Heart right ventricle (tissue), 16 donors: ENCODE measurements around the gene MFF. TPM values are rescaled to one million over a fixed set of nuclear protein-coding genes. Genes with fewer than 3 reads are reported as not detected.
"Not testable (repeated sequence)": the region's sequence is repeated elsewhere in the genome, so short reads cannot be mapped to it uniquely, and the experiment has no call there.

ENCODE experiments used
- ATAC-seq, 8 donors: fragments of 200-7000 bp; cut with Tn5 transposase; one replicate each; pipeline ENCODE4 v1.9.1; 2020; ENCODE audit warnings: mild to moderate bottlenecking in 8 of 8, moderate library complexity in 8 of 8, moderate number of reproducible peaks in 1 of 8
- DNase-seq, 2 donors: peaks; one replicate each; pipeline ENCODE4 v3.0.0-alpha.2; 2020
- H3K27ac ChIP-seq, 10 donors: fragments of 200-600 bp; sonication (generic) in 2 of 10; one replicate each; pipeline versions ENCODE4 v1.5.0 to v1.8.0; 2020 to 2022; ENCODE audit warnings: mild to moderate bottlenecking in 3 of 10
- H3K27me3 ChIP-seq, 7 donors: fragments of 200-600 bp; one replicate each; pipeline ENCODE4 v1.8.0; 2021 to 2022; ENCODE audit warnings: mild to moderate bottlenecking in 2 of 7
- H3K36me3 ChIP-seq, 9 donors: fragments of 200-600 bp; sonication (generic) in 1 of 9; one replicate each; pipeline versions ENCODE4 v1.5.0 to v1.8.0; 2020 to 2022; ENCODE audit warnings: mild to moderate bottlenecking in 2 of 9
- H3K4me1 ChIP-seq, 9 donors: fragments of 200-600 bp; sonication (generic) in 1 of 9; one replicate each; pipeline versions ENCODE4 v1.5.0 to v1.8.0; 2020 to 2022; ENCODE audit warnings: mild to moderate bottlenecking in 4 of 9
- H3K4me3 ChIP-seq, 10 donors: fragments of 200-600 bp; sonication (generic) in 2 of 10; one replicate each; pipeline versions ENCODE4 v1.5.0 to v1.8.0; 2020 to 2022; ENCODE audit warnings: mild to moderate bottlenecking in 7 of 10, moderate library complexity in 2 of 10
- H3K9me3 ChIP-seq, 11 donors: fragments of 200-600 bp in 10 of 11; sonication (generic) in 2 of 11; one replicate each; pipeline versions ENCODE4 v1.5.0 to v1.8.0; 2013 to 2022; ENCODE audit warnings: mild to moderate bottlenecking in 2 of 11, control low read depth in 1 of 11, moderate library complexity in 1 of 11
- WGBS, 2 donors: extraction: QIAGEN DNeasy Blood & Tissue Kit; methylation state at CpG; one replicate each; pipeline ENCODE4 v1.1.7; 2013; ENCODE audit warnings: inconsistent platforms in 1 of 2; 5-methylcytosine and 5-hydroxymethylcytosine counted together
- intact Hi-C, 10 donors: fragments of 100-400 bp; cut with DNase I; formaldehyde crosslinking; loops; one replicate each; pipeline versions ENCODE4 v1.11.1 to v1.14.2; 2022
- polyA plus RNA-seq, 2 donors: library from polyadenylated mRNA; stranded (reverse); fragments of 200-250 nt; gene quantifications; one replicate each; pipeline ENCODE4 v1.2.3, GENCODE V29; 2013
- total RNA-seq, 10 donors: library from RNA; stranded (reverse); fragmentation: NEBNext Ultra II Directional in 3 of 10; extraction: Animal tissue kit (Norgen Biotek cat#: 25700) in 3 of 10; gene quantifications; one replicate each; pipeline versions ENCODE4 v1.2.1 to v1.2.4, GENCODE V29; 2021 to 2023
- TF ChIP-seq, protein P1 (sequence below), 9 donors: fragments of 200-600 bp; sonication (generic) in 2 of 9; IDR thresholded peaks; one replicate each; pipeline versions ENCODE4 v1.5.0 to v1.8.0; 2021 to 2022; ENCODE audit warnings: antibody characterized with exemption in 9 of 9, mild to moderate bottlenecking in 5 of 9, moderate library complexity in 1 of 9
- donor health status: Arrhythmogenic right ventricular cardiomyopathy.
- donor health status: ischemic (EF 13 %, LVEDD 7.1; RV severe dilation, severe dysfunction).
- donor health status: healthy with polysubstance abuse.
- donor health status: DM: no; HTN: yes; CAD: no.
- donor health status: DM: no; HTN: no; CAD: no.
- donor health status: ischemic (EF 25% LVEDD 6.9; RV normal size, moderate dysfunction).
- donor health status: ischemic (EF 25% LVEDD 5.7; RV mildly dilated, moderate dysfunction).
- donor health status: healthy.
- donor health status: DM: yes; HTN: yes; CAD: no.
- donor health status: Ischemic cardiomyopathy.
- donor health status: ischemic (EF 35%, LVEDD 5.7; RV mildly dilated, moderate dysfunction).
- donor health status: nonischemic (EF 11% LVEDD 7.7; RV severe dilation, severe dysfunction).
- donor health status: DM: yes; HTN: yes; CAD: no.
- donor health status: PGD.
- donor health status: ischemic (EF 29% LVEDD 5.4; RV normal size, mild dysfunction).
- donor health status: nonischemic (EF 23%, LVEDD 6.1; RV moderate dilation, normal function).

MFF gene
- total and polyA plus RNA-seq, 12 donors: 58.4 to 102 (median 77.7) TPM

DNA sequence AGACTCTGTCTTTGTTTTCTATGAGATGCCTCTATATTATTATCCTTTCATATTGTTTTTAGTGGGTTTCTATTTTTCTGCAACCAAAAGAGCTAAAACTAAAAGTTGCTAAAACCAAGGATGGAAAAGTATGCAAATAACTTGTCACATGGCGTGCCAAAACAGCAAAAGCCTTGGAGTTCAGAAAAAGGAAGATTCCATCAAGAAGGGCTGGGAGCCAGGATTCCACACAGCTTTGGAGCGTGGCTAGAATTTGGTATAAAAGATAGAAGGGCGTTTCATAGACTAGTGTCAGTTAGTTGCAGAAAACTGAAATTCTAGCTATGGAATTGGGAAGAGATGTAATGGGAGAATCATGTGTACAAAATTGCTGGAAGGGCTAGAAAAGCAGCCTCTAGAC is 58.6 kb downstream of the MFF start:
- Histone ChIP-seq H3K27ac (no peak overlapping the region), H3K36me3 (no peaks in the 10 kb centered on the region), H3K4me3 (no peak overlapping the region), H3K9me3 (peaks cover 0 to 5% (median 0%) of the 10 kb centered on the region in 11 donors), H3K27me3 (peaks cover 0 to 31% (median 11%) of the 10 kb centered on the region in 7 donors), H3K4me1 (peaks cover 0 to 13% (median 0%) of the 10 kb centered on the region in 9 donors)
- ATAC-seq: no peak
- DNase-seq: no peak
- TF ChIP-seq, protein P1, sequence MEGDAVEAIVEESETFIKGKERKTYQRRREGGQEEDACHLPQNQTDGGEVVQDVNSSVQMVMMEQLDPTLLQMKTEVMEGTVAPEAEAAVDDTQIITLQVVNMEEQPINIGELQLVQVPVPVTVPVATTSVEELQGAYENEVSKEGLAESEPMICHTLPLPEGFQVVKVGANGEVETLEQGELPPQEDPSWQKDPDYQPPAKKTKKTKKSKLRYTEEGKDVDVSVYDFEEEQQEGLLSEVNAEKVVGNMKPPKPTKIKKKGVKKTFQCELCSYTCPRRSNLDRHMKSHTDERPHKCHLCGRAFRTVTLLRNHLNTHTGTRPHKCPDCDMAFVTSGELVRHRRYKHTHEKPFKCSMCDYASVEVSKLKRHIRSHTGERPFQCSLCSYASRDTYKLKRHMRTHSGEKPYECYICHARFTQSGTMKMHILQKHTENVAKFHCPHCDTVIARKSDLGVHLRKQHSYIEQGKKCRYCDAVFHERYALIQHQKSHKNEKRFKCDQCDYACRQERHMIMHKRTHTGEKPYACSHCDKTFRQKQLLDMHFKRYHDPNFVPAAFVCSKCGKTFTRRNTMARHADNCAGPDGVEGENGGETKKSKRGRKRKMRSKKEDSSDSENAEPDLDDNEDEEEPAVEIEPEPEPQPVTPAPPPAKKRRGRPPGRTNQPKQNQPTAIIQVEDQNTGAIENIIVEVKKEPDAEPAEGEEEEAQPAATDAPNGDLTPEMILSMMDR (IDR thresholded peaks at IDR 0.05): no peak
- WGBS, 2 donors: 62 to 68% methylated on average over 3 of the region's 3 CpGs
- intact Hi-C loops: no loop called here

DNA sequence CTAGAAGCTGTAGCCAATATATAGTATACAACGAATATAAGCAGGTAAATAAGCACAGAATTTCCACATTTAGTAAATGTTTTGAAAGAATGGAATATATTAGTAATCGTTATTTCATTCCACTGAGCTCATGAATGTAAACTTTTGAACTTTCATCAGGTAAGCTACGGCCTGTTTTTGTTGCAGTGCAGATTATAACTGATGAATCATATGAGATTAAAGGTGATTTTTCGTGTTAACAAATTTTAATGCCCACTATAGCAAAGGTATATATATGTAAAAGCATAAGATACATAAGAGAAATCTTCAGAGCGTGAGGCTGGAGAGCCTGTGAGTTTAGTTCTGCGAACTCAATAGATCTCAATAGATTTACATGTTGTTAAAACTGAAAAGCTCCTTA is 61.6 kb downstream of the MFF start:
- no peak for ATAC-seq

DNA sequence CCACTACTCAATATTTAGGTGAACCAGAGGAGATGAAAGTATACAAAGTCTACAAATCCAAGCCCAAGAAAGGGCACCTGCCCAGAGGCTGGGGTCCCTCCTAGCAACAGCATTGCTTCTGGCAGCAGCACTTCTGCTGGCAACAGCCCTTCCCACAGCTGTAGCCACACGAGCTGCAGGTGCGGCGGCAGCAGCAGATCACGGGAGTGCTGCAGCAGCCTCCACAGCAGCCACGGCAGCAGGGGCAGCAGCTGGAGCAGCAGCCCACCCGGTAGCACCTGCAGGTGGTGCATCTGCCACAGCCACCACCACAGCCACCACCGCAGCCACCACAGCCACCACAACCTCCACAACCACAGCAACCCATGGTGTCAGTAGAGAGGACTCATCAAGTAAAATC is 62.5 kb downstream of the MFF start, which contains the start of gene SCYGR1:
SCYGR1 (minus strand) TSS at position 367 of the 400 bp plus-strand sequence; CDS start at position 367, 0 bp downstream.
- H3K36me3 ChIP-seq, H3K4me3 ChIP-seq, intact Hi-C loops, ATAC-seq, DNase-seq, H3K9me3 ChIP-seq: not testable (repeated sequence)
- peaks cover 0 to 13% (median 0%) of the 10 kb centered on the region in 9 donors for H3K4me1 ChIP-seq
- 82 to 90% methylated on average over 7 of the region's 7 CpGs for WGBS, 2 donors
- peak within 1 kb of the TSS in 1 of 10 donors; percentile 84 for H3K27ac ChIP-seq
- peaks cover 0 to 14% (median 5%) of the 10 kb centered on the region in 7 donors for H3K27me3 ChIP-seq

More for the DNA sequence above, 61.6 kb downstream of the MFF start:
- Histone ChIP-seq H3K4me3 (no peak overlapping the region), H3K27ac (peak overlapping the region in 1 of 10 donors; percentile 84), H3K36me3 (no peaks in the 10 kb centered on the region), H3K27me3 (peaks cover 0 to 14% (median 5%) of the 10 kb centered on the region in 7 donors), H3K4me1 (peaks cover 0 to 13% (median 0%) of the 10 kb centered on the region in 9 donors), H3K9me3 (peaks cover 0 to 7% (median 0%) of the 10 kb centered on the region in 11 donors)
- TF ChIP-seq, protein P1 (IDR thresholded peaks at IDR 0.05): no peak
- DNase-seq: no peak
- WGBS, 2 donors: 79 to 82% methylated on average over 6 of the region's 6 CpGs
- intact Hi-C loops: no loop called here

DNA sequence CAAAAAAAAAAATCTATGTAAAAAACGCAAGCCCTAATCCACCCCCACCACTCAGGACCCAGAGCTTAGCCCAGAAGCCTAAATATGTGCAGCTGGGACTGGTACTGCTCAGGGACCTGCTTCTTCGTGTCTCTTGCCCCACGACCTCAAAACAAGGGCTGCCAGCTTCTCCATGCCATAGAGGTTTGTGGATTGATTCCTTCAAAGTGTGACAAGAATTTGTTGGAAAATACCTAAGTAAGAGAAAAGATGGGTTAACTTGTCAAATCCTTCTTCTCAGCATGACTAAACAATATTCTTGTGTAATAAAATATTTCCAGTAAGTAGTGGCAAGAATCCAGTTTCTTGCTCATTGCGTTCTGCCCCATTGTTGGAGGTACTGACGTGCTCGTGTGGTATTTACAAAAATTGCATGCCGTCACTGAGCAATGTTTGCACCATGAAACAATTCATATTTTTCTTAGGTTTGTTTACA is 63.5 kb downstream of the MFF start:
- no peak overlapping the region for H3K4me3 ChIP-seq
- 75 to 82% methylated on average over 7 of the region's 7 CpGs for WGBS, 2 donors
- DNase-seq (no peak), ATAC-seq (no peak)
- peaks cover 0 to 7% (median 0%) of the 10 kb centered on the region in 11 donors for H3K9me3 ChIP-seq
- intact Hi-C loops: no loop called here
- TF ChIP-seq, protein P1 (IDR thresholded peaks at IDR 0.05): no peak
- H3K4me1 ChIP-seq: peaks cover 0 to 15% (median 0%) of the 10 kb centered on the region in 9 donors
- H3K36me3 ChIP-seq: no peaks in the 10 kb centered on the region
- H3K27ac ChIP-seq: peak overlapping the region in 1 of 10 donors; percentile 75
- H3K27me3 ChIP-seq: peaks cover 0 to 6% (median 0%) of the 10 kb centered on the region in 7 donors

DNA sequence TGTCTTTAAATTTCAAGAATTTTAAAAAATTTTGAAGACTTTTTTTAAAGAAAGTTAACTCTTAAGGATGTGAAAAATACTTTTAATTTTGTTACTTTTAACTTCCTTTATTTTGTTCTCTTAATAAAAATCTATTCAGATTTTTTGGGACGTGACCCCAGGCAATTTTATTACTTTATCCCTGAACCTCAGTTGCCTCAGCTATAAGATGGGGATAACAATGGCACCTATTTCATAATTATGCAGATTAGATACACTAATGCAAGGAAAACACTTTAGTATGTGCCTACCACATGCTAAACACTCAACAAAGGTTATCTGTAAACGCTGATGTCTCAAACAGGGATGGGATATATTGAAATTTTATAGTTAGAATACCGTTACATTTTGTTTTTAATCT is 64.2 kb downstream of the MFF start:
- ATAC-seq (no peak), DNase-seq (no peak)
- Histone ChIP-seq H3K4me3 (no peak overlapping the region), H3K27me3 (peaks cover 0 to 3% (median 0%) of the 10 kb centered on the region in 7 donors), H3K9me3 (peaks cover 0 to 7% (median 0%) of the 10 kb centered on the region in 11 donors), H3K27ac (peak overlapping the region in 1 of 10 donors; percentile 75), H3K36me3 (no peaks in the 10 kb centered on the region), H3K4me1 (peaks cover 0 to 16% (median 0%) of the 10 kb centered on the region in 9 donors)
- TF ChIP-seq, protein P1 (IDR thresholded peaks at IDR 0.05): no peak
- intact Hi-C loops: no loop called here
- 69 to 83% methylated on average over 3 of the region's 3 CpGs for WGBS, 2 donors
